SHP77 treated with DMSO at 0.1 percent for 48 hours (cell line): ENCODE data around the gene TRPC6.
"Not testable (repeated sequence)": the region's sequence is repeated elsewhere in the genome, so short reads cannot be mapped to it uniquely, and the experiment has no call there.

Experiments used
- DNase-seq: peaks from one replicate; lab custom pipeline; 2025; lab: John Stamatoyannopoulos, UW

Gene TRPC6

GRCh38 chr11:101448881-101449442 lies 134.8 kb downstream of the TRPC6 start:
- DNase-seq, result no peak

GRCh38 chr11:101446726-101447125 lies 137.1 kb downstream of the TRPC6 start:
- DNase-seq, result no peak

GRCh38 chr11:101446238-101446637 lies 137.6 kb downstream of the TRPC6 start:
- no peak for DNase-seq

GRCh38 chr11:101445761-101446160 lies 138.0 kb downstream of the TRPC6 start:
- no peak for DNase-seq

DNA sequence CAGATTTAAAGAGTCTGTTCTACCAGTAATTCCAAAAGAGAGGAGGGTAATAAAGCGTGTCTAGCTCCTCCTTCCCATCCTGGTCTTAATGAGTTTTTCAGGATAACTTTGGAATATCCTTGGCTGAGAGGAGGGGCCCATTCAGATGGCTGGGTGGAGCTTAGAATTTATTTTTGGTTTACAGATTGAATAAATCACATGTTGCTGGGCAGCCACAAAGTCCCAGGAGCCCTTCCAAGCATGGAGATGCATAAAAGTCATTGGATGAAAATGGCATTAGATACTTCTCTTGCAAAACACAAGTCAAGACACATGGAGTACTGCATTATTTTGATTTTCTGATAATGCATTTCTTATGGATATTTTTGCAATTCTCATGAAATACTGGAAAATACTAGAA lies 139.0 kb downstream of the TRPC6 start:
- no peak for DNase-seq

DNA sequence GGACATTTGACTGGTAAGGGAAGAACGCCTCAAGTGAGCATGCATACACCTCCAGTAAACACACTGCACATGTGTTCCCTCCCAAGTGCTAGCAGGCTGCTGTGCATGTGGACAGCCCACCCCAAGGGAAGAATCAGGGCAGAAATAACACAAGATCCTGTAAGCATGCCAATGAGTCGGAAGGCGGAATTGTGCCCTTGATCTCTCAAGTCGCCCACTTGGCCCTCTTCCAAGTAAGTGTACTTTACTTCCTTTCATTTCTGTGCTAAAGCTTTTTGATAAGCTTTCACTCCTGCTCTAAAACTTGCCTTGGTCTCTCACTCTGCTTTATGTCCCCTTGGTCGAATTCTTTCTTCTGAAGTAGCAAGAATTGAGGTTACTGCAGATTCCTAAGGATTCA lies 139.6 kb downstream of the TRPC6 start:
- DNase-seq, result no peak

DNA sequence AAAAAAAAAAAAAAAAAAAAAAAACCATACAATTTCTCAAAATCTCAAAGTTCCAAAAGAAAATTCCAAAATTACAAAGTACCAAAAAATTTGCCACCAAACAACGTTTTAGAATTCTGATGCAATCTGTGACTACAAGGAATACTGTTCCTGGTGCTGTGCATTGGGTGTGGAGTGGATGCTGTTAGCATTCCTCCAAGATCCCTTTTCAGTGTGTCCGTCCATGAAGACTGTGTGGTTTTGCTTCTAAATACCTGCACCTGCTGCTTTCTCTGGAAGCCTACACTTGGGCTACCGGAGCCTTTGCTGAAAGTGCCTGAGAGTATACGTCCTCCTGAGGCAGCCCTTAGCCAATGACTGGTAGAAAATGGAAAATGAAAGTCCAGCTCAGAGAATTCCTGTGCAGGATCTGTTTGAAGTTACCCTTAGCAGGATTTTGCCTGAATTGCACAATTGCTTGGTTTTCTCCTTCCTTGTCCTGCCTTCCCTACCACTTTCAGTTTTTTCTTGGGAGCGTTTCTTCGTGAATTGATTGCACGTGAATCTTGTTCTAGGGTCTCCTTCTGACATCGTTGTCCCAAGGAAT lies 140.8 kb downstream of the TRPC6 start:
- no peak for DNase-seq

GRCh38 chr11:101442171-101442570 lies 141.6 kb downstream of the TRPC6 start:
- no peak for DNase-seq

DNA sequence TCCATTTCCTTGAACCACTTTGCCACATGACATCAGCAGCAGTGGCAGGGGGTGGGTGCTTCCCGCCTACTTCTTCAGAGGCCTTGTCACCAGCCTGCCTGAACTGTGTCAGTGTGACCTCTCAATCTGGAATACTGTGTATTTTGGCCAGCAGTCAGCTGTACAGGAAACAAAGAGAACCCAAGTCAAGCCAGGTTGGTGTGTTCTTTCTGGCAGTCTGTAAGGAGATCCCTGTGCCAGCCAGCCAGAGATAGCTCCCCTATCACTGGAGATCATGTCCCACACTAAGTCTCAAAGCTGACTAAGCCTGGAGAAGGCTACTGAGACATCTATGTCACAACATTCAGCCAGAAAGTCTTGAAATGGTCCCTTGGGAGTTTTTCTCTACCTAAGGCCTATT lies 142.1 kb downstream of the TRPC6 start:
- DNase-seq, result no peak

GRCh38 chr11:101439488-101439887 lies 144.3 kb downstream of the TRPC6 start:
- DNase-seq, result no peak

- not testable (repeated sequence) for DNase-seq
Measured at GRCh38 chr11:101438708-101439107, 145.1 kb downstream of the TRPC6 start.

DNA sequence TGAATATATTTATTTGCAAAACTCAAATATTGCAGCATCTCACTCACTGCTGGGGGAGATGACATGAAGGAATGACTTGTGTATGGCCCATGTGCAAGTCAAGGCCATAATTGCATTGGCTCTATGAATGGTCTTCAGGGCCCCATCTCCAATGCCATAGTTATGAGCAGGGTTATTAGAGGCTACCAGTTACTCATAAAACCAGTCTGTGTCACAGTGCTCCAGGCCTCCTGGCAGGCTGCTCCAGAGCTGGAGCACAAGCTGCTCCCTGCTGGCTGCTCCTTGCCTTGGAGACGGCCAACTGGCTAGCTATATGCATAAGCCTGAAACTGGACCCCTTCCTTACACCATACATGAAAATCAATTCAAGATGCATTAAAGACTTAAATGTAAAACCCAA lies 145.7 kb downstream of the TRPC6 start:
- DNase-seq, result no peak

DNA sequence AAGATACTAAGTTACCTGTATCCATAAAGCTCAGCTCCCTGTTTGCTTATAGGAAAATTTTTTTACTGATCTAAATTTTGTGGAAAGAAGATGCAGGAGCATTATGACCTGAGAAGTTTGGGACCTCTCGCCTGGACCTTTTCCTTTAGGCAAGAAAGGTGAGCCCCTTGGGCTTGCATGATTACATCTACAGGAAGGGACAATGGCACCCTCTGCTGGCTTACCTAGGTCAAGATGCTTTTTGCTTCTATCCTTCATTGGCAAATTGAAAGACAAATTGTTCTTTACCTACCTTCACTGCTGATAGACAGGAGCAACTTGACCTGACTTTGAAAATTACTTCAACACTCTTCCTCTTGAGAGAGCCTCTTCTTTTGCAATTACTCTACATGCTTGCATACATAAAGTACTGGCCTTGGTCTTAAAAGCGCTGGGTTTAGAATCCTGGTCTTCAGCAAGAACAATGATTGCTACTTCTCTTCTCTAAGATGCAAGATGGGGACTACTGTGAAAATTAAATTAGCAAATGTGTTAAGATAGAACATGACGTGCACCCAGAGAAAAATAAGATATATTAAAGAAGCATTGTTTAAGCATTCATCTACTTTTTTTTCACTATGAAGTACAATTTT lies 147.2 kb downstream of the TRPC6 start:
- peak; percentile 28 for DNase-seq

GRCh38 chr11:101435408-101435973 lies 148.3 kb downstream of the TRPC6 start:
- DNase-seq, result no peak

DNA sequence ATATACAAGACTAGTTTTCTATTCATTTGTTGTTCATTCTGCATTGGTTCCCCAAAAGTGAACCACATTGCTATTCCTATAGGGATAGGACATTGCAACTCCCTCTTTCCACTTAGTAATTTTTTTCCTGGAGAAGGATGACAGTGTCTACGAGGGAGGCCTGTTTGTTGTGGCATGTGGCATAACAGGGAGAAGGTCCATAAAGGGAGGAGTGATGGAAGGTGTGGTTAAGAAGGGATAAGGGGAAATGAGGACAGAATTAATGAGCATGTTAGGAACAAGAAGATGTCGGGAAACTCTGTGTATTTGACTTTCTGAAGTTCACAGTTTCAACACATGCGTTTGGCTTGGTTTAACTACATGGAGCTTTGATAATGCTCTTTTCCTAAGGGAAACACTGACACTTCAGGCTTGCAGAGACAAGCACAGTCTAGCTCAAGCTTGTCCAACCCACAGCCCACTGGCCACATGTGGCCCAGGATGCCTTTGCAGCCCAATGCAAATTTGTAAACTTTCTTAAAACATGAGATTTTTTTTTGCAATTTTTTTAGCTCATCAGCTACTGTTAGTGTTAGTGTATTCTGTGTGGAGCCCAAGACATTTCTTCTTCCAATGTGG lies 149.7 kb downstream of the TRPC6 start:
- no peak for DNase-seq

GRCh38 chr11:101433151-101433550 lies 150.7 kb downstream of the TRPC6 start:
- no peak for DNase-seq

DNA sequence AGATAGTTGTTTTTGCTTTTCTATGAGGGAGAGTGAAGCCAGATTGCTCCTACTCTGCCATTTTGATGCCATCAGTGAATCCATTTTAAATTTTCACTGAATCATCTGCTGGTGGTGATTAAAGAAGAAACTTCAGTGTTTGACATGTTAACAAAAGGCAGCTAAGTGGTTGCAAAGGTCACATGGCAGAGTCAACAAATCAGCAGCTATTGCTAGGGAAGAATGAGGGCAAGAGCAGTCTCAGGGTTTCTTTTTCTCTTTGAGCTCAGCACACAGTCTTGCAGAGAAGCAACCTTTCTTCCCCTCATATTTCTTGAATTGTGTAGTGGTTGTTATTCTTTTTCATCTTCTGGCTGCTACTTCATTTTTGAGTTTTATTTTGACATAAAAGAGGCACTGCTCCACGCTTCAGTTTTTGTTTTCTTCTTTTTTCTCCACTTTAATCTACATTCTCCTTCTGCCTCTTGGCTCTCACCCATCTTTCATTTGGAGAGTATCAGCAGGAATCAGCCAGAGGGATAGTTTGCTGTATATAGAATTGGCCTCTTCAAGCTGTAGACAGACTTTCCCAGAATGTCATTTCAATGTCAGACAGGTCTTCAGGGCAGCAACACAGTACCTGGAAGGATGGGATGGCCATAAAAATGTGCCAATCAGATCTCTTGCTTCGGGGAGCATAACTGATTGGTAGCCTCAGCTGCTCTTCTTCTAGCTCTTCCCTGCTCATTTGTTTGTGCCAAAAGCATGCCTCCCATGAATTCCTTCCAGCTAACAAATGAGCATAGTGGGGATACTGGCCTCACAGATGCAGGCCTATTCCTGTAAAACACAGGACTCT lies 153.9 kb downstream of the TRPC6 start:
- no peak for DNase-seq

GRCh38 chr11:101428918-101429317 lies 154.9 kb downstream of the TRPC6 start:
- DNase-seq, result no peak

- no peak for DNase-seq
Measured at GRCh38 chr11:101407324-101407723, 176.5 kb downstream of the TRPC6 start.
